Brain microvascular endothelial cell (primary cell): ENCODE results near the gene BFSP1.
A peak's percentile ranks its signal among the peaks of the same experiment; 100 is the strongest.

Experiments
- DNase-seq: peaks from one replicate; pipeline ENCODE4 v3.0.0-alpha.2; 2020
- H3K27ac ChIP-seq: fragments of 250-450 bp; sonication (Bioruptor Pico); 2 replicates; pipeline ENCODE4 v1.5.1; 2020; ENCODE audit warnings: mild to moderate bottlenecking, moderate library complexity
- H3K27me3 ChIP-seq: fragments of 250-450 bp; sonication (Bioruptor Pico); replicated peaks from 2 replicates; pipeline ENCODE4 v1.5.1; 2020; ENCODE audit warnings: mild to moderate bottlenecking
- H3K36me3 ChIP-seq: fragments of 250-450 bp; sonication (Bioruptor Pico); replicated peaks from 2 replicates; pipeline ENCODE4 v1.5.1; 2020; ENCODE audit warnings: mild to moderate bottlenecking
- H3K4me3 ChIP-seq: 2 replicates; pipeline ENCODE4 v1.5.1; 2011; ENCODE audit warnings: low read depth, mild to moderate bottlenecking, control low read depth, low read length, moderate library complexity
- in situ Hi-C: cut with HindIII; loops from 2 replicates; pipeline ENCODE4 v1.10.0; 2017; ENCODE audit warnings: low sequenced_read_pairs, low pct_ligation_motif_present
- TF ChIP-seq, protein P1 (sequence below): IDR thresholded peaks from 2 replicates; pipeline ENCODE4 v1.5.1; 2011; ENCODE audit warnings: low read depth, mild to moderate bottlenecking, moderate library complexity, low read length, control low read depth, inconsistent platforms; ENCODE audit errors: missing control alignments

The BFSP1 gene

GRCh38 chr20:17549131-17549530 lies 18.0 kb upstream of the BFSP1 start:
- H3K27ac ChIP-seq = no peak overlapping the region
- H3K36me3 ChIP-seq = no peaks in the 10 kb centered on the region
- DNase-seq = no peak
- in situ Hi-C loops = no loop called here
- H3K27me3 ChIP-seq = no peaks in the 10 kb centered on the region
- TF ChIP-seq, protein P1, sequence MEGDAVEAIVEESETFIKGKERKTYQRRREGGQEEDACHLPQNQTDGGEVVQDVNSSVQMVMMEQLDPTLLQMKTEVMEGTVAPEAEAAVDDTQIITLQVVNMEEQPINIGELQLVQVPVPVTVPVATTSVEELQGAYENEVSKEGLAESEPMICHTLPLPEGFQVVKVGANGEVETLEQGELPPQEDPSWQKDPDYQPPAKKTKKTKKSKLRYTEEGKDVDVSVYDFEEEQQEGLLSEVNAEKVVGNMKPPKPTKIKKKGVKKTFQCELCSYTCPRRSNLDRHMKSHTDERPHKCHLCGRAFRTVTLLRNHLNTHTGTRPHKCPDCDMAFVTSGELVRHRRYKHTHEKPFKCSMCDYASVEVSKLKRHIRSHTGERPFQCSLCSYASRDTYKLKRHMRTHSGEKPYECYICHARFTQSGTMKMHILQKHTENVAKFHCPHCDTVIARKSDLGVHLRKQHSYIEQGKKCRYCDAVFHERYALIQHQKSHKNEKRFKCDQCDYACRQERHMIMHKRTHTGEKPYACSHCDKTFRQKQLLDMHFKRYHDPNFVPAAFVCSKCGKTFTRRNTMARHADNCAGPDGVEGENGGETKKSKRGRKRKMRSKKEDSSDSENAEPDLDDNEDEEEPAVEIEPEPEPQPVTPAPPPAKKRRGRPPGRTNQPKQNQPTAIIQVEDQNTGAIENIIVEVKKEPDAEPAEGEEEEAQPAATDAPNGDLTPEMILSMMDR = no peak
- no peak overlapping the region for H3K4me3 ChIP-seq

GRCh38 chr20:17545127-17545526 lies 13.9 kb upstream of the BFSP1 start:
- H3K27me3 ChIP-seq = no peaks in the 10 kb centered on the region
- in situ Hi-C loops = no loop called here
- H3K27ac ChIP-seq = no peak overlapping the region
- H3K4me3 ChIP-seq = no peak overlapping the region
- TF ChIP-seq, protein P1 = no peak
- no peaks in the 10 kb centered on the region for H3K36me3 ChIP-seq
- DNase-seq = no peak

DNA sequence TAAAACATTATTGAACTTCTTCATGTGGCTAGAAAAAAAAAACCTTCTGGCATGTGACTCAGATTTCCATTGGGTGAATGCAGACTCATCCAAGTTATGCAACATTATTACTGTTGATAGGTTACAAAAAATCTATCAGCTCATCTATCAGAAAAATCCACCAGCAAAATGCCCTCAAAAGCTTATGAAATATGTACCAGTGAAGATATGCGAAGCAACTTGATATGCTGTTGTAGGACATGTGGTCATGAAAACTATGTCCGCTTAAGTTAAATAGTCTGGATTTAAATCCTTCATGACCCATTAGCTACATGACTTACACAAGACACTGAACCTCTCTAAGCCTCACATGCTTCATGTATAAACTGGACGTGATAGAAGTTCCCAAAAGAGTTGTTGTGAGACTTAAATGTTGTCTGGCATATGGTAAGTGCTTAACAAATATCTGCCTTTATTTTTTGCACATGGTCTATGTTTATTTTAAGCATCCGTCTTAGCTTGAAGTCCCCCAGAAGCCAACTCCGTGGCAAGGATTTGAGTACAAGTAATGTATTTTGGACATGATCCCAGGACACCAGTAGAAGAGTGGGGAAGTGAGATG lies 12.5 kb upstream of the BFSP1 start:
- peak overlapping the region; percentile 99 for H3K27ac ChIP-seq
- peak; percentile 69 for DNase-seq
- no peak overlapping the region for H3K4me3 ChIP-seq
- in situ Hi-C loops = no loop called here
- TF ChIP-seq, protein P1 = no peak
- no peaks in the 10 kb centered on the region for H3K27me3 ChIP-seq
- no peaks in the 10 kb centered on the region for H3K36me3 ChIP-seq

GRCh38 chr20:17542993-17543412 lies 11.8 kb upstream of the BFSP1 start:
- DNase-seq = peak; percentile 92
- no peak overlapping the region for H3K4me3 ChIP-seq
- TF ChIP-seq, protein P1 = no peak
- H3K27ac ChIP-seq = peak overlapping the region; percentile 99
- H3K27me3 ChIP-seq = no peaks in the 10 kb centered on the region
- no peaks in the 10 kb centered on the region for H3K36me3 ChIP-seq
- in situ Hi-C loops = no loop called here

- DNase-seq = no peak
- in situ Hi-C loops = no loop called here
- H3K4me3 ChIP-seq = no peak overlapping the region
- TF ChIP-seq, protein P1 = no peak
- H3K36me3 ChIP-seq = no peaks in the 10 kb centered on the region
- peak overlapping the region; percentile 99 for H3K27ac ChIP-seq
- no peaks in the 10 kb centered on the region for H3K27me3 ChIP-seq
These were observed 11.3 kb upstream of the BFSP1 start for GRCh38 chr20:17542481-17542880.

DNA sequence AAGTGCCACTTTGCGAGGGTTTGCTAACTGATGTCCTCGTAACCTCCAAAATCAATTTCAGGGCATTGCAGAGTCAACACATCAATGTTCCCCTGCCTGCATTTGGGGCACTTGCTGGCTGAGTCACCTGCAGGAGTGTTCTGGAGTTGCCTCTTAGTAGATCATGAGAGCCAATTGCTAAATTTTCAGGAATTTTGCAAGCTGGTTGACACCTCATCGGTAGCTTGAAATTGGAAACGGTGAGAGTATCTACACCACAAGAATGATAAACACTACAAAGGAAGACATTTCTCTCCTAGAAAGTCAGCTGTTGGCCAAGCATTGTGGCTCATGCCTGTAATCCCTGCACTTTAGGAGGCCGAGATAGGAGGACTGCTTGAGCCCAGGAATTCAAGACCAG lies 10.8 kb upstream of the BFSP1 start:
- H3K27me3 ChIP-seq = no peaks in the 10 kb centered on the region
- peak; percentile 63 for DNase-seq
- H3K27ac ChIP-seq = peak overlapping the region; percentile 99
- H3K4me3 ChIP-seq = no peak overlapping the region
- H3K36me3 ChIP-seq = no peaks in the 10 kb centered on the region
- TF ChIP-seq, protein P1 = no peak
- in situ Hi-C loops = no loop called here
